HCT116 (cell line): ENCODE measurements around the gene LKAAEAR1. TPM values are rescaled to one million over a fixed set of nuclear protein-coding genes. Genes with fewer than 3 reads are reported as not detected.

ENCODE experiments used
- ATAC-seq: fragments of 200-7000 bp; cut with Tn5 transposase; 2 replicates; pipeline ENCODE4 v1.9.1; 2020; ENCODE audit warnings: mild to moderate bottlenecking, moderate library complexity
- BruUV-seq: library from RNA; stranded (reverse); fragments of 400-500 nt; replicated peaks from 2 replicates; lab custom pipeline; 2021; lab: Mats Ljungman, UMichigan
- CTCF ChIA-PET: fragments of 300-600 bp; sonication (Branson Sonifier 250); formaldehyde crosslinking; loops from one replicate; lab custom pipeline; 2021; ENCODE audit warnings: antibody characterized with exemption; lab: Charles Lee
- POLR2A ChIA-PET: fragments of 300-600, 350-600 bp; sonication (Branson Sonifier 250); formaldehyde crosslinking; loops from one replicate; lab custom pipeline; 2021; ENCODE audit warnings: antibody characterized with exemption; lab: Charles Lee
- RAD21 ChIA-PET, 2 experiments: fragments of 300-600 bp; sonication (Branson Sonifier 250); formaldehyde crosslinking; loops; one replicate each; lab custom pipeline; 2023; ENCODE audit warnings: low total read pairs in 2 of 2; ENCODE audit not compliant: uncharacterized antibody in 2 of 2, unreplicated experiment in 2 of 2, low non-redundant PET in 1 of 2; lab: Charles Lee
- DNase-seq: peaks from one replicate; pipeline ENCODE4 v3.0.0-alpha.2; 2010; ENCODE audit warnings: low read depth, low spot score
- H2AFZ ChIP-seq: fragments of 200-600 bp; shearing (Covaris generic), sonication (generic); 2 replicates; pipeline ENCODE4 v1.6.1; 2017; ENCODE audit warnings: low read depth, mixed run types, mixed read lengths, antibody characterized with exemption, low read length; ENCODE audit not compliant: poor library complexity, severe bottlenecking
- H3K27ac ChIP-seq: 2 replicates; pipeline ENCODE4 v1.5.1; 2012; ENCODE audit warnings: low read depth, low read length
- H3K27me3 ChIP-seq: fragments of 200-600 bp; sonication (generic); 2 replicates; pipeline ENCODE4 v1.6.1; 2016; ENCODE audit warnings: mixed run types, low read length, mixed read lengths; ENCODE audit not compliant: insufficient read depth
- H3K36me3 ChIP-seq, 2 experiments: fragments of 200-500 bp in 1 of 2; fragments of 200-600 bp in 1 of 2; sonication (Bioruptor generic) in 1 of 2; sonication (generic) in 1 of 2; 2 replicates each; pipeline versions ENCODE4 v1.5.1 to v1.6.1; 2014 to 2016; ENCODE audit warnings: low read length in 2 of 2, inconsistent platforms in 1 of 2, mixed read lengths in 1 of 2, mixed run types in 1 of 2; ENCODE audit not compliant: insufficient read depth in 2 of 2, control insufficient read depth in 1 of 2
- H3K4me1 ChIP-seq, 2 experiments: fragments of 200-600 bp in 1 of 2; sonication (generic) in 1 of 2; 2 replicates each; pipeline versions ENCODE4 v1.5.1 to v1.6.1; 2012 to 2017; ENCODE audit warnings: low read length in 2 of 2, inconsistent platforms in 1 of 2, mild to moderate bottlenecking in 1 of 2, mixed read lengths in 1 of 2, mixed run types in 1 of 2, moderate library complexity in 1 of 2; ENCODE audit not compliant: insufficient read depth in 2 of 2, control insufficient read depth in 1 of 2
- H3K4me2 ChIP-seq: fragments of 200-600 bp; sonication (generic); 2 replicates; pipeline ENCODE4 v1.6.1; 2017; ENCODE audit warnings: mixed run types, low read length, mixed read lengths
- H3K4me3 ChIP-seq, 2 experiments: fragments of 200-600 bp in 1 of 2; sonication (generic) in 1 of 2; replicated peaks in 1 of 2; 2 replicates each; pipeline ENCODE4 v1.5.1; 2011 to 2016; ENCODE audit warnings: low read length in 2 of 2, control low read depth in 1 of 2, low read depth in 1 of 2, mild to moderate bottlenecking in 1 of 2, mixed read lengths in 1 of 2, mixed run types in 1 of 2
- H3K79me2 ChIP-seq: fragments of 200-600 bp; sonication (generic); 2 replicates; pipeline ENCODE4 v1.6.1; 2017; ENCODE audit warnings: mild to moderate bottlenecking, mixed run types, low read length, moderate library complexity, mixed read lengths; ENCODE audit not compliant: insufficient read depth
- H3K9ac ChIP-seq: fragments of 200-600 bp; sonication (generic); 2 replicates; pipeline ENCODE4 v1.6.1; 2016; ENCODE audit warnings: low read length, mixed read lengths
- H3K9me2 ChIP-seq: fragments of 200-600 bp; sonication (generic), shearing (Covaris generic); 2 replicates; pipeline ENCODE4 v1.6.1; 2017; ENCODE audit warnings: mixed run types, mild to moderate bottlenecking, moderate library complexity; ENCODE audit not compliant: insufficient read depth
- H3K9me3 ChIP-seq, 2 experiments: fragments of 200-500 bp in 1 of 2; fragments of 200-600 bp in 1 of 2; sonication (Bioruptor generic) in 1 of 2; sonication (generic) in 1 of 2; 2 replicates each; pipeline ENCODE4 v1.6.1; 2014 to 2017; ENCODE audit warnings: low read length in 2 of 2, mixed read lengths in 2 of 2, inconsistent platforms in 1 of 2, low read depth in 1 of 2, mild to moderate bottlenecking in 1 of 2, mixed run types in 1 of 2, moderate library complexity in 1 of 2; ENCODE audit not compliant: control insufficient read depth in 1 of 2, insufficient read depth in 1 of 2
- H4K20me1 ChIP-seq: fragments of 200-600 bp; sonication (generic), shearing (Covaris generic); 2 replicates; pipeline ENCODE4 v1.6.1; 2017; ENCODE audit warnings: mixed run types, mild to moderate bottlenecking, moderate library complexity; ENCODE audit not compliant: insufficient read depth
- CEBPB ChIP-seq: IDR thresholded peaks from 2 replicates; pipeline ENCODE4 v1.6.1; 2012; ENCODE audit warnings: low read depth
- EGR1 ChIP-seq: IDR thresholded peaks from 2 replicates; pipeline ENCODE4 v1.6.1; 2012; ENCODE audit warnings: low read depth
- ELF1 ChIP-seq: IDR thresholded peaks from 2 replicates; pipeline ENCODE4 v1.6.1; 2012; ENCODE audit warnings: low read depth, borderline replicate concordance
- EZH2 ChIP-seq: fragments of 200-600 bp; sonication (generic); IDR thresholded peaks from 2 replicates; pipeline ENCODE4 v1.6.1; 2017; ENCODE audit warnings: antibody characterized with exemption, mixed run types
- JUND ChIP-seq: IDR thresholded peaks from 2 replicates; pipeline ENCODE4 v1.6.1; 2012
- POLR2A ChIP-seq: IDR thresholded peaks from 2 replicates; pipeline ENCODE4 v1.7.0; 2011; ENCODE audit warnings: borderline replicate concordance; ENCODE audit not compliant: insufficient read depth, insufficient read length; ENCODE audit errors: extremely low read depth
- RAD21 ChIP-seq: IDR thresholded peaks from 2 replicates; pipeline ENCODE4 v1.6.1; 2012; ENCODE audit warnings: low read depth, mild to moderate bottlenecking
- SP1 ChIP-seq: IDR thresholded peaks from 2 replicates; pipeline ENCODE4 v1.6.1; 2012; ENCODE audit warnings: low read depth
- SRF ChIP-seq: IDR thresholded peaks from 2 replicates; pipeline ENCODE4 v1.6.1; 2012; ENCODE audit warnings: low read depth
- YY1 ChIP-seq: IDR thresholded peaks from 2 replicates; pipeline ENCODE4 v1.6.1; 2011; ENCODE audit warnings: low read length, low read depth, moderate library complexity, mild to moderate bottlenecking; ENCODE audit not compliant: insufficient replicate concordance; ENCODE audit errors: extremely low read depth
- ZFX ChIP-seq: fragments of 450-650 bp; IDR thresholded peaks from 2 replicates; pipeline ENCODE4 v1.6.1; 2017
- ZNF274 ChIP-seq: fragments of 200-500 bp; sonication (Bioruptor generic); IDR thresholded peaks from 2 replicates; pipeline ENCODE4 v1.6.1; 2014; ENCODE audit warnings: mild to moderate bottlenecking, low read depth, low read length, inconsistent platforms
- intact Hi-C: fragments of 100-400 bp; cut with micrococcal nuclease; formaldehyde crosslinking; loops from 2 replicates; pipeline ENCODE4 v1.10.0; 2022
- total RNA-seq: library from RNA; stranded (reverse); gene quantifications from one replicate; pipeline ENCODE4 v1.2.1, GENCODE V29; 2021; ENCODE audit not compliant: unreplicated experiment
- TF ChIP-seq, protein P1 (sequence below), 3 experiments: fragments of 200-600 bp in 1 of 3; sonication (generic) in 1 of 3; IDR thresholded peaks in 2 of 3; conservative IDR thresholded peaks in 1 of 3; 2 replicates each; pipeline ENCODE4 v1.5.1; 2012 to 2017; ENCODE audit warnings: low read depth in 2 of 3, low read length in 2 of 3, antibody characterized with exemption in 1 of 3, borderline replicate concordance in 1 of 3, control low read depth in 1 of 3, mild to moderate bottlenecking in 1 of 3, mixed read lengths in 1 of 3, mixed run types in 1 of 3, moderate library complexity in 1 of 3; ENCODE audit not compliant: insufficient read depth in 1 of 3
- TF ChIP-seq, protein P2 (sequence below): IDR thresholded peaks from 2 replicates; pipeline ENCODE4 v1.6.1; 2012; ENCODE audit warnings: low read depth

LKAAEAR1 gene
- total RNA-seq, 1 experiment from 2014 or later, result not detected

- ChIA-PET CTCF (no interaction called here), RAD21 (no interaction called here), POLR2A (no interaction called here)
- Histone ChIP-seq H3K4me3 (no peak overlapping the region), H3K4me2 (no peak overlapping the region), H3K27me3 (no peaks in the 10 kb centered on the region), H3K9me3 (no peaks in the 10 kb centered on the region), H3K9me2 (no peaks in the 10 kb centered on the region), H2AFZ (no peak overlapping the region), H4K20me1 (no peaks in the 10 kb centered on the region), H3K27ac (no peak overlapping the region), H3K9ac (no peak overlapping the region), H3K36me3 (no peaks in the 10 kb centered on the region), H3K79me2 (no peaks in the 10 kb centered on the region), H3K4me1 (no peaks in the 10 kb centered on the region)
- BruUV-seq, result no TSS peak
- ATAC-seq (no peak), DNase-seq (no peak)
- intact Hi-C loops, result no loop called here
- no peak for TF ChIP-seq ZFX
- TF ChIP-seq ELF1, result no peak
- TF ChIP-seq SRF, result no peak
- TF ChIP-seq JUND, result no peak
- no peak for TF ChIP-seq EZH2
- TF ChIP-seq, protein P1, sequence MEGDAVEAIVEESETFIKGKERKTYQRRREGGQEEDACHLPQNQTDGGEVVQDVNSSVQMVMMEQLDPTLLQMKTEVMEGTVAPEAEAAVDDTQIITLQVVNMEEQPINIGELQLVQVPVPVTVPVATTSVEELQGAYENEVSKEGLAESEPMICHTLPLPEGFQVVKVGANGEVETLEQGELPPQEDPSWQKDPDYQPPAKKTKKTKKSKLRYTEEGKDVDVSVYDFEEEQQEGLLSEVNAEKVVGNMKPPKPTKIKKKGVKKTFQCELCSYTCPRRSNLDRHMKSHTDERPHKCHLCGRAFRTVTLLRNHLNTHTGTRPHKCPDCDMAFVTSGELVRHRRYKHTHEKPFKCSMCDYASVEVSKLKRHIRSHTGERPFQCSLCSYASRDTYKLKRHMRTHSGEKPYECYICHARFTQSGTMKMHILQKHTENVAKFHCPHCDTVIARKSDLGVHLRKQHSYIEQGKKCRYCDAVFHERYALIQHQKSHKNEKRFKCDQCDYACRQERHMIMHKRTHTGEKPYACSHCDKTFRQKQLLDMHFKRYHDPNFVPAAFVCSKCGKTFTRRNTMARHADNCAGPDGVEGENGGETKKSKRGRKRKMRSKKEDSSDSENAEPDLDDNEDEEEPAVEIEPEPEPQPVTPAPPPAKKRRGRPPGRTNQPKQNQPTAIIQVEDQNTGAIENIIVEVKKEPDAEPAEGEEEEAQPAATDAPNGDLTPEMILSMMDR (IDR thresholded peaks at IDR 0.05 in 2 of 3, conservative IDR thresholded peaks at IDR 0.05 in 1 of 3; ENCODE audit: borderline replicate concordance in 1 of 3, insufficient read depth in 1 of 3, low read depth in 2 of 3, low read length in 2 of 3), result no peak
- TF ChIP-seq POLR2A, result no peak
- TF ChIP-seq RAD21, result no peak
- no peak for TF ChIP-seq EGR1
- TF ChIP-seq, protein P2, sequence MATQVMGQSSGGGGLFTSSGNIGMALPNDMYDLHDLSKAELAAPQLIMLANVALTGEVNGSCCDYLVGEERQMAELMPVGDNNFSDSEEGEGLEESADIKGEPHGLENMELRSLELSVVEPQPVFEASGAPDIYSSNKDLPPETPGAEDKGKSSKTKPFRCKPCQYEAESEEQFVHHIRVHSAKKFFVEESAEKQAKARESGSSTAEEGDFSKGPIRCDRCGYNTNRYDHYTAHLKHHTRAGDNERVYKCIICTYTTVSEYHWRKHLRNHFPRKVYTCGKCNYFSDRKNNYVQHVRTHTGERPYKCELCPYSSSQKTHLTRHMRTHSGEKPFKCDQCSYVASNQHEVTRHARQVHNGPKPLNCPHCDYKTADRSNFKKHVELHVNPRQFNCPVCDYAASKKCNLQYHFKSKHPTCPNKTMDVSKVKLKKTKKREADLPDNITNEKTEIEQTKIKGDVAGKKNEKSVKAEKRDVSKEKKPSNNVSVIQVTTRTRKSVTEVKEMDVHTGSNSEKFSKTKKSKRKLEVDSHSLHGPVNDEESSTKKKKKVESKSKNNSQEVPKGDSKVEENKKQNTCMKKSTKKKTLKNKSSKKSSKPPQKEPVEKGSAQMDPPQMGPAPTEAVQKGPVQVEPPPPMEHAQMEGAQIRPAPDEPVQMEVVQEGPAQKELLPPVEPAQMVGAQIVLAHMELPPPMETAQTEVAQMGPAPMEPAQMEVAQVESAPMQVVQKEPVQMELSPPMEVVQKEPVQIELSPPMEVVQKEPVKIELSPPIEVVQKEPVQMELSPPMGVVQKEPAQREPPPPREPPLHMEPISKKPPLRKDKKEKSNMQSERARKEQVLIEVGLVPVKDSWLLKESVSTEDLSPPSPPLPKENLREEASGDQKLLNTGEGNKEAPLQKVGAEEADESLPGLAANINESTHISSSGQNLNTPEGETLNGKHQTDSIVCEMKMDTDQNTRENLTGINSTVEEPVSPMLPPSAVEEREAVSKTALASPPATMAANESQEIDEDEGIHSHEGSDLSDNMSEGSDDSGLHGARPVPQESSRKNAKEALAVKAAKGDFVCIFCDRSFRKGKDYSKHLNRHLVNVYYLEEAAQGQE, result no peak
- TF ChIP-seq SP1, result no peak
- no peak for TF ChIP-seq ZNF274
- TF ChIP-seq YY1, result no peak
- TF ChIP-seq CEBPB, result no peak
Measured at GRCh38 chr20:64112691-64113443, 28.7 kb upstream of the LKAAEAR1 start.
